Neural progenitor cell (in vitro differentiated cells): ENCODE measurements around the gene SENP2. TPM values are rescaled to one million over a fixed set of nuclear protein-coding genes. Genes with fewer than 3 reads are reported as not detected.
A peak's percentile ranks its signal among the peaks of the same experiment; 100 is the strongest.

Experiments
- DNase-seq: peaks from one replicate; pipeline ENCODE4 v3.0.0-alpha.2; 2016; ENCODE audit warnings: low spot score
- H2AFZ ChIP-seq: fragments of 200-600 bp; sonication (generic); replicated peaks from 2 replicates; pipeline ENCODE4 v1.6.1; 2016; ENCODE audit warnings: antibody characterized with exemption
- H3F3A ChIP-seq: fragments of 200-600 bp; sonication (generic); 2 replicates; pipeline ENCODE4 v1.6.1; 2016; ENCODE audit warnings: antibody characterized with exemption, low read depth
- H3K27ac ChIP-seq: fragments of 200-600 bp; sonication (generic); 2 replicates; pipeline ENCODE4 v1.5.1; 2016; ENCODE audit warnings: mild to moderate bottlenecking
- H3K27me3 ChIP-seq: fragments of 200-600 bp; sonication (generic); 2 replicates; pipeline ENCODE4 v1.6.1; 2016; ENCODE audit warnings: mild to moderate bottlenecking, moderate library complexity
- H3K36me3 ChIP-seq: fragments of 200-600 bp; sonication (generic); 2 replicates; pipeline ENCODE4 v1.5.1; 2016
- H3K4me1 ChIP-seq: fragments of 200-600 bp; sonication (generic); 2 replicates; pipeline ENCODE4 v1.6.1; 2016; ENCODE audit warnings: mixed run types
- H3K4me2 ChIP-seq: fragments of 200-600 bp; sonication (generic); 2 replicates; pipeline ENCODE4 v1.6.1; 2016
- H3K4me3 ChIP-seq: fragments of 200-600 bp; sonication (generic); 2 replicates; pipeline ENCODE4 v1.5.1; 2016
- H3K79me2 ChIP-seq: fragments of 200-600 bp; sonication (generic); 2 replicates; pipeline ENCODE4 v1.6.1; 2016; ENCODE audit warnings: low read depth
- H3K9ac ChIP-seq: fragments of 200-600 bp; sonication (generic); 2 replicates; pipeline ENCODE4 v1.6.1; 2016
- H3K9me3 ChIP-seq: fragments of 200-600 bp; sonication (generic); 2 replicates; pipeline ENCODE4 v1.5.1; 2016; ENCODE audit warnings: low read depth
- H4K20me1 ChIP-seq: fragments of 200-600 bp; sonication (generic); 2 replicates; pipeline ENCODE4 v1.6.1; 2016; ENCODE audit warnings: low read depth
- H3K27ac Mint-ChIP-seq: 3 replicates; pipeline ENCODE4 v1.8.0; 2021; ENCODE audit warnings: mixed read lengths
- H3K27me3 Mint-ChIP-seq: 2 replicates; pipeline ENCODE4 v1.8.0; 2022; ENCODE audit warnings: low read depth, mild to moderate bottlenecking, inconsistent platforms, moderate library complexity, mixed read lengths; ENCODE audit not compliant: insufficient read depth
- H3K36me3 Mint-ChIP-seq: 3 replicates; pipeline ENCODE4 v1.8.0; 2021; ENCODE audit warnings: mixed read lengths
- H3K4me1 Mint-ChIP-seq: 3 replicates; pipeline ENCODE4 v1.8.0; 2021; ENCODE audit warnings: mixed read lengths
- H3K4me3 Mint-ChIP-seq: 3 replicates; pipeline ENCODE4 v1.8.0; 2021; ENCODE audit warnings: mild to moderate bottlenecking, moderate library complexity, mixed read lengths
- H3K9me3 Mint-ChIP-seq: 3 replicates; pipeline ENCODE4 v1.8.0; 2020; ENCODE audit warnings: mixed read lengths
- CTCF ChIP-seq: fragments of 200-600 bp; sonication (generic); IDR thresholded peaks from 2 replicates; pipeline ENCODE4 v1.5.1; 2017; ENCODE audit warnings: antibody characterized with exemption, mild to moderate bottlenecking
- EZH2 ChIP-seq: fragments of 200-600 bp; sonication (generic); IDR thresholded peaks from 2 replicates; pipeline ENCODE4 v1.6.1; 2017; ENCODE audit warnings: antibody characterized with exemption, mild to moderate bottlenecking, moderate library complexity
- EZH2phosphoT487 ChIP-seq: fragments of 200-600 bp; sonication (generic); IDR thresholded peaks from 2 replicates; pipeline ENCODE4 v1.6.1; 2017; ENCODE audit warnings: antibody characterized with exemption
- total RNA-seq: library from RNA; depleted of rRNA; stranded (reverse); fragments of >200 nt; gene quantifications from 2 replicates; pipeline ENCODE4 v1.2.3, GENCODE V29; 2015; ENCODE audit warnings: low replicate concordance

The SENP2 gene
- total RNA-seq, 1 donor from 2014 or later: 48.4 TPM

DNA sequence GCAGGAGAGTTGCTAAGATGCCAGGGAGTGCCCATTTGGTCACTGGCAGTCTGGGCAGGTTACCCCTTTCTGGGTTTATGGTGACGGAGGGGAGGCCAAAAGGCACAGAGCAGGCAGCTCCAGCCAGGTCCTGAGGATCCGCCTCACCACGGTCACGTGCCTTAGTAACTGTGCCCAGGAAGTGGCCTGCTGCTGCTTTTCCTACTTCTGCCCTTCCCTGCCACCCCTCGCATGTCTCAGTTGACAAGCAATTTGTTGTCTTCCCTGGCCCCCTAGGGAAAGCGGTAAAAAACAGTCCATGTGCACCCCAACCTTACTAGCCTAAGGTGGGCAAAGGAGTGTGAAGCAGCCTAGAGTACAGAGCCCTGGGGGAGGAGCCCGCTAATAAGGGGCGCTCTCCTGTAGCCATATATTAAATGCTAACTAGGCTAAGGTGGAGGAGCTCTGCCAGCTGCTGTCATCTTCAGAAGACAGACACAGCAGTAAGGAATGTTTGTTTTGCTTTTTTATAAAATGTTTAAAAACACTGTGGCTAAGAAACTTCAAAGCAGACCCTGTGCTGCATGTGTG, 24.6 kb upstream of the SENP2 start:
- H3K27me3 ChIP-seq: peaks cover 9% of the 10 kb centered on the region
- DNase-seq: no peak
- peaks cover 10% of the 10 kb centered on the region for H3K4me1 ChIP-seq
- no peaks in the 10 kb centered on the region for H3K9me3 ChIP-seq
- TF ChIP-seq EZH2phosphoT487 (no peak), CTCF (no peak), EZH2 (no peak)
- H2AFZ ChIP-seq: peak overlapping the region; percentile 34
- no peak overlapping the region for H3K9ac ChIP-seq
- H3K27ac ChIP-seq: no peak overlapping the region
- no peaks in the 10 kb centered on the region for H3F3A ChIP-seq
- no peak overlapping the region for H3K4me3 ChIP-seq
- Mint-ChIP-seq H3K27ac (no peak overlapping the region), H3K4me1 (peaks cover 7% of the 10 kb centered on the region), H3K27me3 (peaks cover 7% of the 10 kb centered on the region), H3K36me3 (no peaks in the 10 kb centered on the region), H3K4me3 (no peak overlapping the region), H3K9me3 (no peaks in the 10 kb centered on the region)
- no peak overlapping the region for H3K4me2 ChIP-seq
- no peaks in the 10 kb centered on the region for H4K20me1 ChIP-seq
- no peaks in the 10 kb centered on the region for H3K36me3 ChIP-seq
- no peaks in the 10 kb centered on the region for H3K79me2 ChIP-seq

GRCh38 chr3:185561958-185562357, 24.1 kb upstream of the SENP2 start:
- no peak overlapping the region for H3K27ac Mint-ChIP-seq
- no peak overlapping the region for H3K27ac ChIP-seq
- H3K4me1 ChIP-seq: peaks cover 10% of the 10 kb centered on the region
- no peaks in the 10 kb centered on the region for H3K36me3 Mint-ChIP-seq
- H3K9me3 ChIP-seq: no peaks in the 10 kb centered on the region
- no peak overlapping the region for H3K9ac ChIP-seq
- H3K4me1 Mint-ChIP-seq: peaks cover 7% of the 10 kb centered on the region
- DNase-seq: no peak
- H4K20me1 ChIP-seq: no peaks in the 10 kb centered on the region
- TF ChIP-seq CTCF (no peak), EZH2 (no peak), EZH2phosphoT487 (no peak)
- no peaks in the 10 kb centered on the region for H3K9me3 Mint-ChIP-seq
- H3K27me3 ChIP-seq: peaks cover 9% of the 10 kb centered on the region
- no peaks in the 10 kb centered on the region for H3K36me3 ChIP-seq
- H3F3A ChIP-seq: no peaks in the 10 kb centered on the region
- H3K4me2 ChIP-seq: no peak overlapping the region
- H3K4me3 ChIP-seq: no peak overlapping the region
- H3K27me3 Mint-ChIP-seq: peaks cover 7% of the 10 kb centered on the region
- H3K4me3 Mint-ChIP-seq: no peak overlapping the region
- H3K79me2 ChIP-seq: no peaks in the 10 kb centered on the region
- no peak overlapping the region for H2AFZ ChIP-seq

- peaks cover 4% of the 10 kb centered on the region for H3K4me1 Mint-ChIP-seq
Measured at GRCh38 chr3:185572183-185572582, 13.9 kb upstream of the SENP2 start.

More at GRCh38 chr3:185572183-185572582, 13.9 kb upstream of the SENP2 start:
- H3K9me3 Mint-ChIP-seq: peaks cover 17% of the 10 kb centered on the region
- no peak overlapping the region for H3K27ac ChIP-seq
- H3F3A ChIP-seq: no peaks in the 10 kb centered on the region
- TF ChIP-seq EZH2 (no peak), EZH2phosphoT487 (no peak), CTCF (no peak)
- DNase-seq: no peak
- peaks cover 3% of the 10 kb centered on the region for H3K4me1 ChIP-seq
- no peak overlapping the region for H2AFZ ChIP-seq
- no peaks in the 10 kb centered on the region for H3K27me3 ChIP-seq
- H3K4me3 ChIP-seq: no peak overlapping the region
- no peaks in the 10 kb centered on the region for H3K36me3 Mint-ChIP-seq
- H3K9ac ChIP-seq: no peak overlapping the region
- H3K27me3 Mint-ChIP-seq: peaks cover 2% of the 10 kb centered on the region
- H3K4me3 Mint-ChIP-seq: no peak overlapping the region
- H3K36me3 ChIP-seq: no peaks in the 10 kb centered on the region
- H4K20me1 ChIP-seq: no peaks in the 10 kb centered on the region
- no peaks in the 10 kb centered on the region for H3K9me3 ChIP-seq
- no peaks in the 10 kb centered on the region for H3K79me2 ChIP-seq
- H3K4me2 ChIP-seq: no peak overlapping the region
- H3K27ac Mint-ChIP-seq: no peak overlapping the region
